IPS DF 4.7 (cell line): Measurements from ENCODE around the gene CCSER1.

ENCODE experiments used
- DNase-seq: peaks from one replicate; pipeline ENCODE4 v3.0.0-alpha.2; 2013; ENCODE audit warnings: low spot score; ENCODE audit errors: extremely low read depth

The CCSER1 gene

GRCh38 chr4:90543419-90544170 is 416.4 kb downstream of the CCSER1 start:
- DNase-seq: no peak

DNA sequence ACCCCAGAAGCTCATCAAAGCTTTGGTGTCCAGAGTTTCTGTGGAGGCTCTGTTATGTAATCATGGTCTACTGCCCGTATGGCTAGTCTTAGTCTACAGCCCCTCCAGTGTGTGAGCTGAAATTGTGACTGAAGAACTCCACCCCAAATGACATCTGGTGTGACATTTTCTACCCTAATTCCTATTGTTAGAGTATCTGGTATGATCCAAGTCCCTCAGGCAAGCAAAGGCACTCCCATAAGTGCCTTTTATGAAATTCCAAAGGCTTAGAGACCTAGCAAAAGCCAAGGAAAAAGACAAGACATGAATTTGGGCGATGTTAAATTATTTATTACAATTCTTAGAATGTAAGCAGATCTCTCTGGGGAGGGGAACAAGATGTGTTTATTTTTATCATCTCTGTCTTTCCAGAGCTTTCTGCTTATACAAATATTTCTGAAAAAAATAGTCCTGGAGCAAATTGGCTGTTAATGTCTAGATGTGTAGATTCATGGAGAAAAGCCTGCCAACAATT is 417.4 kb downstream of the CCSER1 start:
- DNase-seq: no peak

GRCh38 chr4:90545380-90545779 is 418.2 kb downstream of the CCSER1 start:
- no peak for DNase-seq

- DNase-seq: no peak
Measured at GRCh38 chr4:90546114-90546513, 418.9 kb downstream of the CCSER1 start.

- DNase-seq: no peak
Measured at GRCh38 chr4:90570615-90571014, 443.4 kb downstream of the CCSER1 start.

- no peak for DNase-seq
Measured at GRCh38 chr4:90572996-90573395, 445.8 kb downstream of the CCSER1 start.

GRCh38 chr4:90575371-90575770 is 448.2 kb downstream of the CCSER1 start:
- no peak for DNase-seq

DNA sequence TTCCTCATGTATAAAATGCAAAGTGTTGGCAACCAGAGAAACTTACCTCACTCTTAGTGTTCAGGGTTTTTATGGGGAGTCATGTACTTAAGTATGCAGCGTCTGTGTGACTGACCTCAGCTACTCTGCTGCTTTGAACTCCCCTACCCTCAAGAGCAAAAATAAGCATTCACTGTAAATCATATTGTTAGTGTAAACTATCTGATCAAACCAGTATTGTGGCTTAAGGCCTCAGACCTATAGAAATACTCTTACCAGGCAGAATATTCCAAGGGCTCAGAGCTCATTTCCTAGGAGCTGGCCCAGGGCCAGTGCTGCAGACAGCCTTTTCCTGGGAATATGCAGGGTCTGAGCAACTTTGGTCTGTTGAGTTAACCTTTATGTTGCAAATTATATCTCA is 453.1 kb downstream of the CCSER1 start:
- DNase-seq: peak; percentile 7

DNA sequence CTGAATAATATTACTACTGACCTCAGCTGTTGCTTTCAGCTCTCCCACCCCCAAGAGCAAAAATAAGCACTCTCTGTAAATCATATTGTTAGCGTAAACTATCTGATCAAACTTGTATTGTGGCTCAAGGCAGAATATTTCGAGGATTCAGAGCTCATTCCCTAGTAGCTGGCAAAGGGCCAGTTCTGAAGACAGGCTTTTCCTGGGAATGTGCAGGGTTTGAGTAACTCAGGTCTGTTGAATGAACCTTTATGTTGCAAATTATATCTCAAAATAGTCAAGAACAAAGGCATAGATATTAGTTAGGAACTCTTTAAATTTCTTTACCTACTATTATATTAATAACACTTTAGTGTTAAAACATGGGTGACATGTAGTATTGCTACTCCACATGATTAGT is 454.9 kb downstream of the CCSER1 start:
- DNase-seq: no peak

DNA sequence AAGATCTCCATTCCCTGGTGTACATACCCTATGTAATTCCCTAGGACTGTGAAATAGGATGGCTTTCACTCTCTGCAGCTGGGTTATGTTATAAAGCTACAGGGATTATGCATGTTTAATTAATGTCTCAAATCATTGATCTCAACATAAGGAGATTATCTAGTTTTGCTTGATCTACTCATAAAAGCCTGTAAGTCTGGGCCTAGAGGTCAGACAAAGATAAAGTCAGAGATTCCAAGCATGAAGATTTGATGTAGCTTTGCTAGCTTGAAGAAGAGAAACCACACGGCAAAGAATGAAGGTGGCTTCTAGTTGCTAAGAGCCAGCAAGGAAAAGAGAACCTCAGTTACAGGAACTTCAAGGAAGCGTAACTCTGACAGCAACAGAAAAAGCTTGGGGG is 456.9 kb downstream of the CCSER1 start:
- DNase-seq: no peak

- DNase-seq: no peak
Measured at GRCh38 chr4:90585961-90586360, 458.8 kb downstream of the CCSER1 start.

DNA sequence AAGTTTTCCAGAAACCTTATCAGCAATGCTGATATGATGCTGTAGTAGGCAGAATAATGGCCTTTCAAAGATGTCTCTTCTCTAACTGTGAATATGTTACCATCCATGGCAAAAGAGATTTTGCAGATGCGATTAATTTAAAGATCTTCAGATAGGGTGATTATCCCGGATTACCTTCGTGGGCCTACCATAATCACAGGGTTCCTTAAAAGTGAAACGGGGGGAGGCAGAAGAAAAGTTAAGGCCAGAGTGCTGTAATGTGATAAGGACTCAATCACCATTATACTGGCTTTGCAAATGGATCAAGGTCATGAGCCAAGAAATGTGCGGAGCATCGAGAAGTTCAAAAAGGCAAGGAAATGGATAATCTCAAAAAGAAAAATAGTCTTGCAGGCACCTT is 459.6 kb downstream of the CCSER1 start:
- DNase-seq: no peak

DNA sequence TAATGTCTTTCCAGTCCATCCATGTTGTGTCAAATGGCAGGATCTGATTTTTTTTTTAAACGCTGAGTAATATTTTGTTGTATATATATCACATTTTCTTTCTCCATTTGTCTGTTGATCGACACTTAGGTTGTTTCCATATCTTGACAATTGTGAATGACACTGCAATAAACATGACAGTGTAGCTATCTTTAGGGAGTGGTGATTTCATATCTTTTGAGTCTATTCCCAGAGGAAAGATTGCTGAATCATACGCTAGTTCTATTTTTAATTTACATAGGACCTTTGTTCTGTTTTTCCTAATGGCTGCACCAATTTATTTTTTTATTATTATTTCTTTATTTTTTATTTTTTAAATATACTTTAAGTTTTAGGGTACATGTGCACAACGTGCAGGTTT is 470.7 kb downstream of the CCSER1 start:
- DNase-seq: no peak

- DNase-seq: no peak
Measured at GRCh38 chr4:90598741-90599140, 471.5 kb downstream of the CCSER1 start.

- DNase-seq: no peak
Measured at GRCh38 chr4:90602726-90603125, 475.5 kb downstream of the CCSER1 start.

GRCh38 chr4:90603540-90603939 is 476.3 kb downstream of the CCSER1 start:
- DNase-seq: no peak

DNA sequence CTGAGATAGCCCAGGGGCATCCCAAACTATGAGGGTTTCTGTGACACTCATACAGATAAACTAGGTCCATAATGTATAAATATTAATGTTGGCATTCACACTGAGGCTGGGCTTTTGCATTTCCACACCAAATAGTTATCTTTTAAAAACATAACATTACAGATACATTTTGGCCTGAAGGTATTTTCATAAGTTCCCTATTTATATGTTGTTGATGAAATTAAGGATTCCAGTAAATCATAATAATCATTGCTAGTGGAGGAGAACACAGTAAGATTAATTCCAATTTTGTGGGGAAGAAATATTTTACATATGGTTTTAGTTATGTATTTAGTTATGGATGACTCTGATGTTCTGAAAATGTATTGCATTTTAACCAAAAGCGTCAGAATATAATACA is 479.6 kb downstream of the CCSER1 start:
- DNase-seq: no peak

DNA sequence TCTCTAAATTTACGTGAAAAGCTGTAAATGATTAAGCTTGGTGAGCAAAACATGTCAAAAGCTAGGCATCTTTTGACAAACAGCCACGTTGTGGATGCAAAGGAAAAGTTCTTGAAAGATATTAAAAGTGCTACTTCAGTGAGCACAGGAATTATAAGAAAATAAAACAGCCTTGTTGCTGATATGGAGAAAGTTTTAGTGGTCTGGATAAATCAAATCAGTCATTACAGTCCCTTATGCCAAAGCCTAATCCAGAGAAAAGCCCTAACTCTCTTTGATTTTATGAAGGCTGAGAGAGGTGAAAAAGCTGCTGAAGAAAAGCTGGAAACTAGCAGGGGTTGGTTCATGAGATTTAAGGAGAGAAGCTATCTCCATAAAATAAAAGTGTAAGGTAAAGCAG is 487.2 kb downstream of the CCSER1 start:
- no peak for DNase-seq

DNA sequence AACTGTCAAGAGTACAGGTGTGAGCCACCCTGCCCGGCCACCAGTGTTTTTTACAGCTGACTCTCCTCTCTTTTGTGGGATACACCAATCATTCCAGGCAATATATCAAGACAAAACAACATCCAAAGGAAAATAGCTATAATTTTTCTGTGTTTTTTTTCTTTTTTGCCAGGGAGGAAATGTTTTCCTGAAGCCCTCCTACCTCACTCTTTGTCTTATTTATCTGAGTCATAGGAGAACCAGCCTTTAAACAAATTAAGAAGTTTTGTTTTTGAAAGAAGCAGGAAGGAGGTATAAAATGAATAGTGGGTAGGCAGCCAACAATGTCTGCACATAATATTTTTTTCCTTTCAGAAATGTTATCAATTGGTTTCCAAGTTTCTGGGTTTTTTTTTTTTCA is 493.9 kb downstream of the CCSER1 start:
- no peak for DNase-seq

GRCh38 chr4:90624781-90625180 is 497.6 kb downstream of the CCSER1 start:
- DNase-seq: no peak

DNA sequence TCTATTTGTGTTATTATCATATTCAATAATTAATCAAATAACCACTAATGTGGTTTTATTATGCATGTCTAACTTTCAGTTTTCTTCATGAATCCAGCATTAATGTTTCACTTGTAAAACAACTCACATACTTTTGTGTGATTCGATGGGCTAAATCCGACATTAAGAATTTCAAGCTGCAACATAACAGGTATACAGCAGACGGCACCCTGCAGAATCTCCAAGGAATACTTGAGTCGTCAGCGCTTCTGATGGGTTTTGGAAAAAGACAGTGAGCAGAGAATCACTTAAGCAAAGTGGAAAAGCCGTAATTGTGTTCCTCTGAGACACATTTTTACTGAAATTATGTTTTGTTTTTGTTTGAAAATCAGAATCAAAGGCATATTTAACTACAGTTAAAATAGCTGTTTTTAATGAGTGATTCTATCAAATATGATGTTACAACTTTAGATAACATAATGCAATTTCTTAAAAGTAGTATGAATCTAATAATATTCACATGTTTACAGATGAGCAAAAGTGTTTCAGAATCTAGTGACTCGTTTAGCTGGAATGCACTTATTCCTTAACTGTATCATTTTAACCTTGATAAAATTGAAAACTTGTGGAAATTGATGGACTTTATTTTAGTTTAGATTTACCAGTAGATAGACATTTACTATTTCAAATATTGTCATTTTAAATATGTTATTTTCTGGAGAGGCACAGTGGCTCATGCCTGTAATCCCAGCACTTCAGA is 514.8 kb downstream of the CCSER1 start:
- no peak for DNase-seq

- no peak for DNase-seq
Measured at GRCh38 chr4:90643156-90643555, 516.0 kb downstream of the CCSER1 start.

GRCh38 chr4:90648311-90648710 is 521.1 kb downstream of the CCSER1 start:
- DNase-seq: no peak
